Dendritic cell treated with granulocyte-macrophage colony-stimulating factor and Interleukin-4, amounts not matched to agents 40 ng/mL and 50 ng/mL, for 4 days (primary cell): ENCODE measurements around the gene ASB1.

Source experiments
- H3K27ac Mint-ChIP-seq: one replicate; pipeline ENCODE4 v1.8.0; 2022; ENCODE audit warnings: mild to moderate bottlenecking, mixed read lengths
- H3K27me3 Mint-ChIP-seq: one replicate; pipeline ENCODE4 v1.8.0; 2022; ENCODE audit warnings: mild to moderate bottlenecking, mixed read lengths
- H3K36me3 Mint-ChIP-seq: one replicate; pipeline ENCODE4 v1.8.0; 2022; ENCODE audit warnings: low read depth, mixed read lengths
- H3K4me1 Mint-ChIP-seq: one replicate; pipeline ENCODE4 v1.8.0; 2022; ENCODE audit warnings: low read depth, mixed read lengths
- H3K4me3 Mint-ChIP-seq: one replicate; pipeline ENCODE4 v1.8.0; 2022; ENCODE audit warnings: mild to moderate bottlenecking, moderate library complexity, mixed read lengths
- H3K9me3 Mint-ChIP-seq: one replicate; pipeline ENCODE4 v1.8.0; 2022; ENCODE audit warnings: mixed read lengths
- intact Hi-C: fragments of 100-400 bp; cut with micrococcal nuclease; formaldehyde crosslinking; loops from one replicate; pipeline ENCODE4 v1.15.0; 2022

Gene ASB1

GRCh38 chr2:238487134-238487533, 60.4 kb downstream of the ASB1 start:
- Mint-ChIP-seq H3K36me3 (no peaks in the 10 kb centered on the region), H3K9me3 (no peaks in the 10 kb centered on the region), H3K4me1 (no peaks in the 10 kb centered on the region), H3K27ac (no peak overlapping the region), H3K4me3 (no peak overlapping the region), H3K27me3 (peaks cover 1% of the 10 kb centered on the region)
- intact Hi-C loops = no loop called here

GRCh38 chr2:238487652-238488346, 61.1 kb downstream of the ASB1 start:
- H3K4me3 Mint-ChIP-seq = no peak overlapping the region
- peaks cover 3% of the 10 kb centered on the region for H3K27me3 Mint-ChIP-seq
- H3K27ac Mint-ChIP-seq = no peak overlapping the region
- H3K4me1 Mint-ChIP-seq = no peaks in the 10 kb centered on the region
- H3K9me3 Mint-ChIP-seq = no peaks in the 10 kb centered on the region
- no peaks in the 10 kb centered on the region for H3K36me3 Mint-ChIP-seq
- intact Hi-C loops = no loop called here

GRCh38 chr2:238488347-238488826, 61.7 kb downstream of the ASB1 start:
- H3K4me1 Mint-ChIP-seq = no peaks in the 10 kb centered on the region
- no peak overlapping the region for H3K27ac Mint-ChIP-seq
- no peaks in the 10 kb centered on the region for H3K9me3 Mint-ChIP-seq
- no peak overlapping the region for H3K4me3 Mint-ChIP-seq
- intact Hi-C loops = no loop called here
- peaks cover 3% of the 10 kb centered on the region for H3K27me3 Mint-ChIP-seq
- H3K36me3 Mint-ChIP-seq = no peaks in the 10 kb centered on the region

- peaks cover 3% of the 10 kb centered on the region for H3K27me3 Mint-ChIP-seq
- no peaks in the 10 kb centered on the region for H3K4me1 Mint-ChIP-seq
- intact Hi-C loops = no loop called here
These were observed 62.7 kb downstream of the ASB1 start for GRCh38 chr2:238489431-238489830.

GRCh38 chr2:238489896-238490295, 63.2 kb downstream of the ASB1 start:
- Mint-ChIP-seq H3K36me3 (no peaks in the 10 kb centered on the region), H3K27ac (no peak overlapping the region), H3K4me1 (no peaks in the 10 kb centered on the region), H3K27me3 (peaks cover 3% of the 10 kb centered on the region), H3K9me3 (no peaks in the 10 kb centered on the region), H3K4me3 (no peak overlapping the region)
- intact Hi-C loops = no loop called here

More at GRCh38 chr2:238489431-238489830, 62.7 kb downstream of the ASB1 start:
- Mint-ChIP-seq H3K27ac (no peak overlapping the region), H3K36me3 (no peaks in the 10 kb centered on the region), H3K4me3 (no peak overlapping the region), H3K9me3 (no peaks in the 10 kb centered on the region)

GRCh38 chr2:238492840-238493239, 66.1 kb downstream of the ASB1 start:
- H3K4me1 Mint-ChIP-seq = no peaks in the 10 kb centered on the region
- H3K4me3 Mint-ChIP-seq = no peak overlapping the region
- no peak overlapping the region for H3K27ac Mint-ChIP-seq
- no peaks in the 10 kb centered on the region for H3K9me3 Mint-ChIP-seq
- no peaks in the 10 kb centered on the region for H3K36me3 Mint-ChIP-seq
- peaks cover 6% of the 10 kb centered on the region for H3K27me3 Mint-ChIP-seq
- intact Hi-C loops = no loop called here

GRCh38 chr2:238493411-238493810, 66.7 kb downstream of the ASB1 start:
- Mint-ChIP-seq H3K9me3 (no peaks in the 10 kb centered on the region), H3K27ac (no peak overlapping the region), H3K4me3 (no peak overlapping the region), H3K27me3 (peaks cover 6% of the 10 kb centered on the region), H3K36me3 (no peaks in the 10 kb centered on the region), H3K4me1 (no peaks in the 10 kb centered on the region)
- intact Hi-C loops = no loop called here

- Mint-ChIP-seq H3K4me1 (no peaks in the 10 kb centered on the region), H3K27me3 (peaks cover 6% of the 10 kb centered on the region), H3K27ac (no peak overlapping the region), H3K4me3 (no peak overlapping the region), H3K36me3 (no peaks in the 10 kb centered on the region), H3K9me3 (no peaks in the 10 kb centered on the region)
- intact Hi-C loops = no loop called here
These were observed 67.3 kb downstream of the ASB1 start for GRCh38 chr2:238493880-238494572.

GRCh38 chr2:238494573-238494961, 67.8 kb downstream of the ASB1 start:
- Mint-ChIP-seq H3K27me3 (peaks cover 6% of the 10 kb centered on the region), H3K4me1 (no peaks in the 10 kb centered on the region), H3K4me3 (no peak overlapping the region), H3K36me3 (no peaks in the 10 kb centered on the region), H3K9me3 (no peaks in the 10 kb centered on the region), H3K27ac (no peak overlapping the region)
- intact Hi-C loops = no loop called here

- intact Hi-C loops = no loop called here
- Mint-ChIP-seq H3K4me1 (no peaks in the 10 kb centered on the region), H3K27me3 (peaks cover 6% of the 10 kb centered on the region), H3K4me3 (no peak overlapping the region), H3K9me3 (no peaks in the 10 kb centered on the region), H3K36me3 (no peaks in the 10 kb centered on the region), H3K27ac (no peak overlapping the region)
These were observed 68.7 kb downstream of the ASB1 start for GRCh38 chr2:238495422-238495821.

GRCh38 chr2:238496756-238497609, 70.3 kb downstream of the ASB1 start:
- Mint-ChIP-seq H3K4me1 (no peaks in the 10 kb centered on the region), H3K4me3 (no peak overlapping the region), H3K9me3 (no peaks in the 10 kb centered on the region), H3K27ac (no peak overlapping the region), H3K36me3 (no peaks in the 10 kb centered on the region), H3K27me3 (peaks cover 6% of the 10 kb centered on the region)
- intact Hi-C loops = no loop called here

GRCh38 chr2:238497610-238498005, 70.9 kb downstream of the ASB1 start:
- Mint-ChIP-seq H3K9me3 (no peaks in the 10 kb centered on the region), H3K27ac (no peak overlapping the region), H3K4me1 (no peaks in the 10 kb centered on the region), H3K36me3 (no peaks in the 10 kb centered on the region), H3K27me3 (peaks cover 3% of the 10 kb centered on the region), H3K4me3 (no peak overlapping the region)
- intact Hi-C loops = no loop called here

GRCh38 chr2:238498188-238498587, 71.5 kb downstream of the ASB1 start:
- H3K4me3 Mint-ChIP-seq = no peak overlapping the region
- intact Hi-C loops = no loop called here
- no peaks in the 10 kb centered on the region for H3K4me1 Mint-ChIP-seq
- H3K36me3 Mint-ChIP-seq = no peaks in the 10 kb centered on the region
- no peak overlapping the region for H3K27ac Mint-ChIP-seq
- peaks cover 3% of the 10 kb centered on the region for H3K27me3 Mint-ChIP-seq
- H3K9me3 Mint-ChIP-seq = no peaks in the 10 kb centered on the region

GRCh38 chr2:238498691-238499295, 72.1 kb downstream of the ASB1 start:
- H3K27ac Mint-ChIP-seq = no peak overlapping the region
- intact Hi-C loops = no loop called here
- peaks cover 3% of the 10 kb centered on the region for H3K27me3 Mint-ChIP-seq
- H3K36me3 Mint-ChIP-seq = no peaks in the 10 kb centered on the region
- no peaks in the 10 kb centered on the region for H3K9me3 Mint-ChIP-seq
- H3K4me1 Mint-ChIP-seq = no peaks in the 10 kb centered on the region
- H3K4me3 Mint-ChIP-seq = no peak overlapping the region
